ENCODE data around the gene RGS3.

RGS3 gene

DNA sequence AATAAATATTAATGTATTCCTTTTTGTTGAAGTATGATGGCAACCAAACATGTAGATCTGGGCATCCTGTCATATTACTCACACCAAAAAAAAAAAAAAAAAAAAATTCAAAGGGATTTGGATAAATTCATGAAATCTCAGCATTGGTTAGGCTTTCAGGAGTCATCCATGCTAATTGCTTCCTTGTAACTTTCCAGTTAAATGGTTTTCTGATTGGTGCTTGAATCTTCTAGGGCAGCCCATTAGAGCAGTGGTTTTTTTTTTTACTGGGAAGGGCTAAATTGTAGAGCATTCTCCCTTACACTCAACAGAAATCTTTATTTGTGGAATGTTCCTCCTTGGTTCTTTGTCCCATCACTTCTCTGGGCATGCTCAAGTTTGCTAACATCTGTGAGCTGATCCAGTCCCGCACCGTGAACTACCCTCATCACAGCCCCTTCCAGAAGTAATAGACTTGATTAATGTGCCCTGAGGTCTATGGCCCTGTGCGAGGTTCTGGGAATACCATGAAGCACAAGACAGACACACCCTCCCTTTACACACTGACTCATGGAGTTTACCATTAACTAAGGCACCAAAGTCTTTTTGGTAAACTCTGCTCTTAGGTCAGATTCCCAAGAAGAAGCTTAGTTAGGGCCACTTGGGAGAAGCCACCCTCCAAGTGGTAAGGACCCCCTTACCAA, 56.0 kb downstream of the RGS3 start:
- H3K36me3 ChIP-seq (ENCODE audit: control insufficient read depth, insufficient read depth, low read length) = no peaks in the 10 kb centered on the region
- no peak overlapping the region for H3K27ac ChIP-seq (ENCODE audit: low read length)
- no peak overlapping the region for H3K4me3 ChIP-seq (ENCODE audit: low read length)
- no peaks in the 10 kb centered on the region for H3K9me3 ChIP-seq (ENCODE audit: control insufficient read depth, insufficient read depth, low read length)
- WGBS (ENCODE audit: insufficient coverage, insufficient read length) = no CpG with 5 or more reads among the region's 3 CpGs
- no peaks in the 10 kb centered on the region for H3K27me3 ChIP-seq (ENCODE audit: control insufficient read depth, insufficient read depth, low read length)
- no peak for DNase-seq (ENCODE audit: low read depth, low spot score)
- H3K4me1 ChIP-seq (ENCODE audit: control insufficient read depth, insufficient read depth, low read length) = no peaks in the 10 kb centered on the region; the same call in 1 of the 2 replicates

DNA sequence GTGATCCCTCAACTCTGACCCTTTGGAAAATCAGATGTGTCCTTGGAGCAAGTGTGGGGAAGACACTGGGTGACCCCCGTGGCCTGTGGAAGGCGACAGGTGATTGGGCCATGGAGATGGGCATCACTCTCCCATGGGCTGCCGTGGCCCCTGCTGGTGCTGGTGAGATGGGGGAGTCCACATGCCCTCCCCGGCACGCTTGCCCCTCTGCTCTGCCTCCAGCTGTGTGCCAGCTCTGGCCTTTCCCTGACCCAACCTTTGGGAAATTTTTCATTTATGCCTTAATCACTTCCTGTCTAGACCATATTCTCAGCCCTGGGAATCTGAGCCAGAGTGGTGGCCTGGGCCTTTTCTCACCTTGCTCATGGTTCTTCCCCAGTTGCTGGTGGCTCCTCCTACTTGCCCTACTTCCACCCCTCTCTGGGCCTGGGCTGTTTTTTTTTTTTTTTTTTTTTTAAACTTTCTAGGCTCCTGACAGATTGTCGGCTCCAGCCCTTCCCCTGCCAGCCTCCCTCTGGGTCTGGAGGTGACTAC, 56.6 kb downstream of the RGS3 start:
- Histone ChIP-seq H3K4me1 (ENCODE audit: control insufficient read depth, insufficient read depth, low read length) (no peaks in the 10 kb centered on the region; the same call in 1 of the 2 replicates), H3K9me3 (ENCODE audit: control insufficient read depth, insufficient read depth, low read length) (no peaks in the 10 kb centered on the region), H3K4me3 (ENCODE audit: low read length) (no peak overlapping the region), H3K27me3 (ENCODE audit: control insufficient read depth, insufficient read depth, low read length) (no peaks in the 10 kb centered on the region), H3K36me3 (ENCODE audit: control insufficient read depth, insufficient read depth, low read length) (no peaks in the 10 kb centered on the region), H3K27ac (ENCODE audit: low read length) (no peak overlapping the region)
- WGBS (ENCODE audit: insufficient coverage, insufficient read length) = no CpG with 5 or more reads among the region's 6 CpGs
- no peak for DNase-seq (ENCODE audit: low read depth, low spot score)

DNA sequence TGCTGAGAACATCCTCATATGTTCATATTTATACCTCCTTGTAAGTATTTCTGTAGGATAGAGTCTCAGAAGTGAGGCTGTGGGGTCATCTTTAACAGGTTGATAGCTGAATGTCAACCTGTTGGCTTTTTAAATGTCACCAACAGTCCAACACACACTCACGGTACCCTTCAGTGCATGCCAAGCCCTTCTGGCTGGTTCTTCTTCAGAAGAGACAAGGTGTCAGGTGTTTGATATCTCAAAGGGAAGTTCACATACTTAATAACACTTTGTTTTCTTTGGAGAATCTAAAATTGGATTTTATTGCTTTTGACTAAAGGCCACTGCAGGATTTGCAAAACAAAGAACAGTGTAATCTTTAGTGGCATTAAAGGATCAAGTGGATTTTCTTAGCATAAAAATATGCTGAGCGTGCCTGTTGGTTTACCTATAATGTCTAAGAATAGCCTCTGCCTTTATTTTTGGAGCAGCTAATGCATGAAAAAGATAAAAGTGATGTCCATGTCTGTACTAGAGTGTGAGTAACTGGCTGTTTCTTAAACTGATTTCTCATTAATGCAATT, 58.2 kb downstream of the RGS3 start:
- no CpG with 5 or more reads among the region's 2 CpGs for WGBS (ENCODE audit: insufficient coverage, insufficient read length)
- Histone ChIP-seq H3K36me3 (ENCODE audit: control insufficient read depth, insufficient read depth, low read length) (no peaks in the 10 kb centered on the region), H3K27me3 (ENCODE audit: control insufficient read depth, insufficient read depth, low read length) (no peaks in the 10 kb centered on the region), H3K27ac (ENCODE audit: low read length) (no peak overlapping the region), H3K9me3 (ENCODE audit: control insufficient read depth, insufficient read depth, low read length) (no peaks in the 10 kb centered on the region), H3K4me1 (ENCODE audit: control insufficient read depth, insufficient read depth, low read length) (no peaks in the 10 kb centered on the region; the same call in 1 of the 2 replicates), H3K4me3 (ENCODE audit: low read length) (no peak overlapping the region)
- no peak for DNase-seq (ENCODE audit: low read depth, low spot score)

DNA sequence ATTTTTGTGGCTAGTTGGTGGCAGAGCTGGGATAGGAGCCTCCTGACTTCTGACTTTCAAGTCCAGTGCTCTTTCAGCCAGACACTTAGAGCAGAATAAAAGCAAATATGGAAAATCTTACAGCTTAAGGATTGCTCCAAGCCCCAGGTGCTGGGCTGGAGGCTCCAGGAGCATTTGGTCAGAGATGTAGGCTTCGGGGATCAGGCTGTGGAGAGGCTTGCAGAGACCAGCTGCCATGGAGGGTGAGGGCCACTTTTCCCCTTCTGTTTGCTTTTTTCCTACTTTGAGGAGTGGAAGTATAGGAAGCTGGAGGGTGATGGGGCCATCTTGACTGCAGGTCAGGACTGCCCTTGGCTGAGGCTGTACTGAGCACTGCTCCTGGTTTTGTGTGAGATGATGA, 58.9 kb downstream of the RGS3 start:
- H3K36me3 ChIP-seq (ENCODE audit: control insufficient read depth, insufficient read depth, low read length) = no peaks in the 10 kb centered on the region
- DNase-seq (ENCODE audit: low read depth, low spot score) = no peak
- no peak overlapping the region for H3K4me3 ChIP-seq (ENCODE audit: low read length)
- WGBS (ENCODE audit: insufficient coverage, insufficient read length) = no CpG with 5 or more reads among the region's 1 CpG
- H3K27me3 ChIP-seq (ENCODE audit: control insufficient read depth, insufficient read depth, low read length) = no peaks in the 10 kb centered on the region
- no peak overlapping the region for H3K27ac ChIP-seq (ENCODE audit: low read length)
- H3K9me3 ChIP-seq (ENCODE audit: control insufficient read depth, insufficient read depth, low read length) = no peaks in the 10 kb centered on the region
- H3K4me1 ChIP-seq (ENCODE audit: control insufficient read depth, insufficient read depth, low read length) = no peaks in the 10 kb centered on the region

DNA sequence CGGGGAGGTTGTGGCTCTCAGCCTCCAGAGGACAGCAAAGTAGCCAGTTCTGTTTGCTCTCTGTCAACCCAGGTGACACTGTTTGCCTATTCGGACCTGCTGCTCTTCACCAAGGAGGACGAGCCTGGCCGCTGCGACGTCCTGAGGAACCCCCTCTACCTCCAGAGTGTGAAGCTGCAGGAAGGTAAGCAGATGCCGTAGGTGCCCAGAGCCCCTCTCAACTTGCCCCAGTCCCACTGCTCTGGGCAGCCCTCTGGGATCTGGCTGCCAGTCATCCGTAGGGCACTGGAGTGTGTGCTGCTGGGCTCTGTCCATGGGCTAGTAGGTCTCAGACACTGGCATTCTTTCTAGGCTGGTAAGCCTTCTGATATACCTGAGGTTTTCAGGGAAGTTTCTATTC, 59.3 kb downstream of the RGS3 start:
- H3K4me3 ChIP-seq (ENCODE audit: low read length) = no peak overlapping the region
- H3K36me3 ChIP-seq (ENCODE audit: control insufficient read depth, insufficient read depth, low read length) = no peaks in the 10 kb centered on the region
- H3K27me3 ChIP-seq (ENCODE audit: control insufficient read depth, insufficient read depth, low read length) = no peaks in the 10 kb centered on the region
- no peak overlapping the region for H3K27ac ChIP-seq (ENCODE audit: low read length)
- WGBS (ENCODE audit: insufficient coverage, insufficient read length) = no CpG with 5 or more reads among the region's 8 CpGs
- DNase-seq (ENCODE audit: low read depth, low spot score) = no peak
- H3K9me3 ChIP-seq (ENCODE audit: control insufficient read depth, insufficient read depth, low read length) = no peaks in the 10 kb centered on the region
- no peaks in the 10 kb centered on the region for H3K4me1 ChIP-seq (ENCODE audit: control insufficient read depth, insufficient read depth, low read length)

DNA sequence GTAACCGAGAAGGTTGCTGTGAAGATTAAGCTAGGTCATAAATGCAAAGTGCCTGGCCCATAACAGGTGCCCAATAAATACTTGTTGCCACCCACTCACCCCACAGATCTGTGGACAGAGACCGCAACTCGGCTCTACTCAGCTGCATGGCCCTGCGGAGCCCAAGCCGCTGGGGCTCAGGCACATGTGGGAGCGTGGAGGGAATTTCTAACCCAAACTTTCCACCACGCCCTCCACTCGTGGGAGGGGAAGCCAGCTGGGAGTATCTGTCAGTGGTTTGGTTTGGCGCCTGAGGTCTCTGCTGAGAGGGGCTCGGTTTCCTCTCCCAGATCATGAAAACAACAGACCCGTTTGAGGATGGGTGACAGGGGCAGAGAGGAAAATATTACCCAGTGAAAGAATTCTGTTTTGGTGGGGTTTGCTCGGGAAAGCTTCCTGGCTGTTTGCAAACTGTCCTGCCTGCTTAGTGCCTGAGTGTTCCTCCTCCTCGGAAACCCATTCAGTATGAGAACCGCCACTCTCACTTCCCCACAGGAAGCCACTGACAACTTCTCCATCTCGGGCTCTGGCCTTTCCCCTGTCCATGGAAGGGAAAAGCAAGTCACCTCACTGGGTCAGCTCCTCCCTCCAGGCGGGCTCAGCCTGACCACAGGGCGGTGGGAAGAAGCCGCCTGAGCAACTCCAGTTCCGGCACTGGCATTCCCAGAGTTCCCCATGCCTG, 60.1 kb downstream of the RGS3 start:
- Histone ChIP-seq H3K27me3 (ENCODE audit: control insufficient read depth, insufficient read depth, low read length) (no peaks in the 10 kb centered on the region), H3K36me3 (ENCODE audit: control insufficient read depth, insufficient read depth, low read length) (no peaks in the 10 kb centered on the region), H3K27ac (ENCODE audit: low read length) (no peak overlapping the region), H3K4me3 (ENCODE audit: low read length) (no peak overlapping the region), H3K9me3 (ENCODE audit: control insufficient read depth, insufficient read depth, low read length) (no peaks in the 10 kb centered on the region), H3K4me1 (ENCODE audit: control insufficient read depth, insufficient read depth, low read length) (no peaks in the 10 kb centered on the region)
- no CpG with 5 or more reads among the region's 19 CpGs for WGBS (ENCODE audit: insufficient coverage, insufficient read length)
- no peak for DNase-seq (ENCODE audit: low read depth, low spot score)

DNA sequence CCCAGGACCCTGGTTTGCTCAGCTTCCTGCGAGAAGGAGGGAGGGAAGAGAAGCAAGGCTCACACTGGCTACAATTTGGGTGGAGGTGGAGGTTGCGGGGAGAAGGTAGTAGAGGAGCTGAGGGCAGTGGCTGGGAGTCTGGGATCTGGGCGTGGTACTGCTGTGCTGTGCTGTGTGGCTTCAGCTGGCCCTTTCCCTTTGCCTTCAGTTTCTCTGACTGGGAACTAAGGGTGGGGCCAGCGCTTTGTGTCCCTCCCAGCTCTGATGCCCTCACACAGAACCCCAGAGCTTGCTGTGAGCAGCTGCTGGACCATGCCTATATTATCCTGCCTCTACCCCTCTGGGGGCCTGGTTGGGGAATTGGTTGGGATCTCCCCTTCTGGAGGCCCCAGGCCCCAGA, 60.9 kb downstream of the RGS3 start:
- no peaks in the 10 kb centered on the region for H3K27me3 ChIP-seq (ENCODE audit: control insufficient read depth, insufficient read depth, low read length)
- H3K36me3 ChIP-seq (ENCODE audit: control insufficient read depth, insufficient read depth, low read length) = no peaks in the 10 kb centered on the region
- H3K4me3 ChIP-seq (ENCODE audit: low read length) = no peak overlapping the region
- no CpG with 5 or more reads among the region's 4 CpGs for WGBS (ENCODE audit: insufficient coverage, insufficient read length)
- DNase-seq (ENCODE audit: low read depth, low spot score) = no peak
- H3K4me1 ChIP-seq (ENCODE audit: control insufficient read depth, insufficient read depth, low read length) = no peaks in the 10 kb centered on the region
- no peaks in the 10 kb centered on the region for H3K9me3 ChIP-seq (ENCODE audit: control insufficient read depth, insufficient read depth, low read length)
- no peak overlapping the region for H3K27ac ChIP-seq (ENCODE audit: low read length)

DNA sequence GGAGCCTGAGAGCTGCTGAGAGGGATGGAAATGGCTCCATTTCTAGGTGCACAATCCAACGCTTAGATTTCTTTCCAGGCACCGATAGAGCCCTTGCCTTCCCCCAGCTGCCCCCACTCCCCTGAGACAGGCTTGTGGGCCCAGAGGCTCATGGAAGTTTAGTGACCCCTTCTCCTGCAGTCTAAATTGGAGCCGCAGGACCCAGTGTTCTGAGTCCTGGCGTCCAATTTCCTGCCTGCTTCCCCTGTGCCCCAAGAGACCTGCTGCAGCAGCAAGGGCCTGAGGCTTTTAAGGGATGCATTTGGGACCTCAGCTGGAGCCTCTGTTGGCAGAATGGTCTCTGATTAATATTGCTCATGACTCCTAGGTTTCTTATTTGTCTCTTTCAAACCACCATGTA, 61.7 kb downstream of the RGS3 start:
- no peaks in the 10 kb centered on the region for H3K9me3 ChIP-seq (ENCODE audit: control insufficient read depth, insufficient read depth, low read length)
- DNase-seq (ENCODE audit: low read depth, low spot score) = no peak
- H3K36me3 ChIP-seq (ENCODE audit: control insufficient read depth, insufficient read depth, low read length) = no peaks in the 10 kb centered on the region
- no CpG with 5 or more reads among the region's 4 CpGs for WGBS (ENCODE audit: insufficient coverage, insufficient read length)
- no peaks in the 10 kb centered on the region for H3K27me3 ChIP-seq (ENCODE audit: control insufficient read depth, insufficient read depth, low read length)
- no peak overlapping the region for H3K27ac ChIP-seq (ENCODE audit: low read length)
- no peak overlapping the region for H3K4me3 ChIP-seq (ENCODE audit: low read length)
- no peaks in the 10 kb centered on the region for H3K4me1 ChIP-seq (ENCODE audit: control insufficient read depth, insufficient read depth, low read length)

DNA sequence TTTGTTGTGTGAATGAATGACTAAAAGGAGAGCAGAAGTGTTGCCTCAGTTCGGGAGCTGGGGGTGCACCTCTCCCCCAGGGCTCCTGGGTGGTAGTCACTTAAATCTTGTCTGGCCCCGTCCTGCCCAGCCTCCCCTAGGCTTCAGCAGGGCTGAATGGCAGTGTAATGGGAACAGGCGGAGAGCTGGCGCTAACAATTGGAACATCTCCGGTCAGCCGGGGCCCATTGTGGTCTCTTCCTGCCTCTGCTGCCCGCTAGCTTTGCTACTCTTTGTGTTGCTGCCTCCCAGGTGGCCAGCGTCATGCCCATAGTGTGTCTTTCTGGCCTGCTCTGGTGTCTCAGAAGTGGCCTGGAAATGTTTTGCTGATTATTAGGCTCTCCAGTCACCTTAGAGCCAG, 62.3 kb downstream of the RGS3 start:
- Histone ChIP-seq H3K4me3 (ENCODE audit: low read length) (no peak overlapping the region), H3K36me3 (ENCODE audit: control insufficient read depth, insufficient read depth, low read length) (no peaks in the 10 kb centered on the region), H3K9me3 (ENCODE audit: control insufficient read depth, insufficient read depth, low read length) (no peaks in the 10 kb centered on the region), H3K27me3 (ENCODE audit: control insufficient read depth, insufficient read depth, low read length) (no peaks in the 10 kb centered on the region), H3K27ac (ENCODE audit: low read length) (no peak overlapping the region), H3K4me1 (ENCODE audit: control insufficient read depth, insufficient read depth, low read length) (no peaks in the 10 kb centered on the region)
- WGBS (ENCODE audit: insufficient coverage, insufficient read length) = no CpG with 5 or more reads among the region's 8 CpGs
- no peak for DNase-seq (ENCODE audit: low read depth, low spot score)

DNA sequence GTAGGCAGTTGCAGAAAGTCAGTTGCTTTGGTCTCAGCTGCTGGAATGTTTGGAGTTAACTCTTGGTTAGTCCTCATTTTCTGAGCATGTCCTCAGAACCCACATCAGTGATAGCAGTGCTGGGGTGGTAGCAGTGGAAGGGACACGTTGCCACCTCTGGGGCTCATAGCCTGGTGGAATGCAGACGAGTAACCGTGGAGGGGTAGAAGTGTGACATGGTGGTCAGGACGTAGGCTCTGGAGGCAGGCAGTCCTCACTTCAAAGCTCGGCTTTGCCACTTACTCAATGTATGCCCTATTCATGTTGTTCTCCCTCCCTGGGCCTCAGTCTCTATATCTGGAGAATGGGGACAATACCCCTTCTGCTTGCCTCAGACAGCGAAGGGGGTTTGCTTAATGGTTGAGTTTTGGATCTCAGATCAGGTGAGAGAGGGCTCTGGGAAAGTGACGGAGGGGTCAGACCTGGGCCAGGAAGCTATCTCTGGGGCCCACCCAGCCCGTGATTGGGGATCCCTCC, 62.8 kb downstream of the RGS3 start:
- Histone ChIP-seq H3K9me3 (ENCODE audit: control insufficient read depth, insufficient read depth, low read length) (no peaks in the 10 kb centered on the region), H3K27ac (ENCODE audit: low read length) (no peak overlapping the region), H3K4me1 (ENCODE audit: control insufficient read depth, insufficient read depth, low read length) (no peaks in the 10 kb centered on the region), H3K27me3 (ENCODE audit: control insufficient read depth, insufficient read depth, low read length) (no peaks in the 10 kb centered on the region), H3K4me3 (ENCODE audit: low read length) (no peak overlapping the region), H3K36me3 (ENCODE audit: control insufficient read depth, insufficient read depth, low read length) (no peaks in the 10 kb centered on the region)
- no CpG with 5 or more reads among the region's 8 CpGs for WGBS (ENCODE audit: insufficient coverage, insufficient read length)
- no peak for DNase-seq (ENCODE audit: low read depth, low spot score)

Data from iPS DF 6.9 (cell line).